ENCODE measurements around the gene DDX1. TPM values are rescaled to one million over a fixed set of nuclear protein-coding genes. Genes with fewer than 3 reads are reported as not detected.

DDX1 gene
- total RNA-seq, 1 experiment from 2014 or later: 62.6 TPM

DNA sequence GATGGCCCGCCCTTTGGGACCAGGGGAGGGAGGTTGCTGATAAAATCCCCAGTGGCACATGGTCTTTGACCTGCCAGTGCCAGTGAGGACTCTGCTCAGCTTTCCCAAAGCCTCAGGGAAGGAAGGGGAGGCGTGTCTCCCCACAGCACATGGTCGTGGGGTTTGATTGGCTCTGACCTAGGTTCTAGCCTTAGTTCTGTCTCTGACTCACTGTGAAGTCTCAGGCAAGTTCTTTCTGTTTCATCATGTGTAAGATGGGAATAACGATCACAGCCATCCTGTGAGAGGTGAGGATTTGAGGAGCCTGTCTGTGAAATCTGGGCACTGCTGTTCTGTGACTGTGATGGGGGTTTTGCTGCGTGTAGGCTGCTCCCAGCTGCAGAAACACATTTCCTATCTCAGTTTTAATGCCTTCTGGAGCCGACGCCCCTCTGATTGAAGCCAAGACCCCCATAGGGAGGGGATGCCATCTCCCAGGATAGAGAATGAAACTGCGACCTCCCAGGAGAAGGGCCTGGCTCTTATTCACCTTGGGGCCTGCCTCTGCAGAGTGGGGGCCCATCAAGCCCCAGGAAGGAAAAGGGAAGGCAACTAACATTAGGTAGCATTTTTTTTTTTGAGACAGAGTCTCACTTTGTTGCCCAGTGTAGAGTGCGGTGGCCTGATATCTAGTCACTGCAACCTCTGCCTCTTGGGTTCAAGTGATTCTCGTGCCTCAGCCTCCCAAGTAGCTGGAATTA, 84.0 kb downstream of the DDX1 start:
- Histone ChIP-seq H2AFZ (ENCODE audit: low read length) (no peak overlapping the region), H3K36me3 (ENCODE audit: low read depth, low read length) (no peaks in the 10 kb centered on the region), H3K27ac (ENCODE audit: low read length) (no peak overlapping the region), H3K9ac (ENCODE audit: low read length) (no peak overlapping the region), H3K27me3 (ENCODE audit: low read length) (peaks cover 38% of the 10 kb centered on the region), H3F3A (ENCODE audit: low read length, unreplicated experiment) (no peaks in the 10 kb centered on the region), H3K79me2 (ENCODE audit: low read length) (no peaks in the 10 kb centered on the region), H3K4me2 (ENCODE audit: low read length) (no peak overlapping the region), H3K9me2 (replicated peaks; ENCODE audit: low read length) (no peaks in the 10 kb centered on the region), H4K20me1 (ENCODE audit: low read length) (no peaks in the 10 kb centered on the region), H3K4me3 (ENCODE audit: low read length) (no peak overlapping the region), H3K9me3 (ENCODE audit: low read length) (no peaks in the 10 kb centered on the region), H3K4me1 (ENCODE audit: insufficient read depth, low read length) (no peaks in the 10 kb centered on the region)
- TF ChIP-seq EZH2 (IDR thresholded peaks at IDR 0.05; ENCODE audit: low read length, unreplicated experiment) (no peak), CTCF (conservative IDR thresholded peaks at IDR 0.05; ENCODE audit: low read depth, low read length) (no peak), EZH2phosphoT487 (IDR thresholded peaks at IDR 0.05; ENCODE audit: borderline replicate concordance, low read length) (no peak)
- ChIA-PET CTCF (no interaction called here), POLR2A (ENCODE audit: unreplicated experiment) (no interaction called here)
- no TSS peak for BruUV-seq (replicated peaks)
- intact Hi-C loops (cut with micrococcal nuclease): no loop called here
- ATAC-seq (no peak), DNase-seq (peak; percentile 2)

DNA sequence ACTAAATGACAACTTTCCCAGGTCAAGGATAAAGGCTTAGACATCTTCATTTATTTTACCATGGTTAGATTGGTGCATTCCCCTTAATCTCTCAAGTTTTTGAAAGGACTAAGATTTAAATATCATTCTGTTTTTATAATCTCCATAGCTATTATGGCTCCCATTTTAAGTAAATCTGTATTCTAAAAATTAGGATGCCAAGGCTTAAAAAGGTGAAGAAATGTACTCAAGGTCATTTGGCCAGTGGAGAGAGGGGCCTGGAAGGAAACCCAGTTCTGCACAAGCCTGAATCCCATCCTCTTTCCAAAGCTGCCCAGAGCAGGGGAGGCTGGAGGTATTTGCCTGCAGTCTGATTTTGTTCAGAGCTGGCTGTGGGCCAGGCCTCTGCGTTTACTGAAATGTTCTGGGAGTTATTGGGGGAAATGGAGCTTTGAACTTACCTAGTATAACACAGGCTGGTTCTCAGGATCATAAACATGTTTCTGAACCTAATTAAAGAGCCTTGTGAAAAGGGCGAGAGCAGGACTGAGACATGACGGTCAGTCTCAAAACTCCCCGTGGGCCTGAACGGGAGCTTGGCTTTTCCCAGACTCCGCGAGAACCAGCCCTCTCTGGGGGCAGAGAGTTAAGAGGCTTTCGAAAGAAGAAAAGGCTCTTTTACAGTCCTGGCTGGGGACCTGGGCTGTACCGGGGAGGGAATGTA, 85.6 kb downstream of the DDX1 start:
- CTCF ChIA-PET: no interaction called here
- H3K36me3 ChIP-seq (ENCODE audit: low read depth, low read length): no peaks in the 10 kb centered on the region
- ATAC-seq: no peak

More for the DNA sequence above, 85.6 kb downstream of the DDX1 start:
- peaks cover 27% of the 10 kb centered on the region for H3K27me3 ChIP-seq (ENCODE audit: low read length)
- no TSS peak for BruUV-seq (replicated peaks)
- no peak overlapping the region for H3K9ac ChIP-seq (ENCODE audit: low read length)
- no peaks in the 10 kb centered on the region for H3K9me3 ChIP-seq (ENCODE audit: low read length)
- H3K4me3 ChIP-seq (ENCODE audit: low read length): no peak overlapping the region
- TF ChIP-seq CTCF (conservative IDR thresholded peaks at IDR 0.05; ENCODE audit: low read depth, low read length) (no peak), EZH2 (IDR thresholded peaks at IDR 0.05; ENCODE audit: low read length, unreplicated experiment) (no peak), EZH2phosphoT487 (IDR thresholded peaks at IDR 0.05; ENCODE audit: borderline replicate concordance, low read length) (no peak)
- DNase-seq: no peak
- H2AFZ ChIP-seq (ENCODE audit: low read length): no peak overlapping the region
- POLR2A ChIA-PET (ENCODE audit: unreplicated experiment): no interaction called here
- no peaks in the 10 kb centered on the region for H3F3A ChIP-seq (ENCODE audit: low read length, unreplicated experiment)
- H3K4me1 ChIP-seq (ENCODE audit: insufficient read depth, low read length): no peaks in the 10 kb centered on the region
- H3K9me2 ChIP-seq (replicated peaks; ENCODE audit: low read length): no peaks in the 10 kb centered on the region
- intact Hi-C loops (cut with micrococcal nuclease): no loop called here
- H3K79me2 ChIP-seq (ENCODE audit: low read length): no peaks in the 10 kb centered on the region
- no peak overlapping the region for H3K4me2 ChIP-seq (ENCODE audit: low read length)
- H3K27ac ChIP-seq (ENCODE audit: low read length): no peak overlapping the region
- H4K20me1 ChIP-seq (ENCODE audit: low read length): no peaks in the 10 kb centered on the region
